ENCODE data around the gene KLHL10. TPM values are rescaled to one million over a fixed set of nuclear protein-coding genes. Genes with fewer than 3 reads are reported as not detected.
"Not testable (repeated sequence)": the region's sequence is repeated elsewhere in the genome, so short reads cannot be mapped to it uniquely, and the experiment has no call there.

KLHL10 gene
- total RNA-seq, 1 donor from 2014 or later, result not detected

DNA sequence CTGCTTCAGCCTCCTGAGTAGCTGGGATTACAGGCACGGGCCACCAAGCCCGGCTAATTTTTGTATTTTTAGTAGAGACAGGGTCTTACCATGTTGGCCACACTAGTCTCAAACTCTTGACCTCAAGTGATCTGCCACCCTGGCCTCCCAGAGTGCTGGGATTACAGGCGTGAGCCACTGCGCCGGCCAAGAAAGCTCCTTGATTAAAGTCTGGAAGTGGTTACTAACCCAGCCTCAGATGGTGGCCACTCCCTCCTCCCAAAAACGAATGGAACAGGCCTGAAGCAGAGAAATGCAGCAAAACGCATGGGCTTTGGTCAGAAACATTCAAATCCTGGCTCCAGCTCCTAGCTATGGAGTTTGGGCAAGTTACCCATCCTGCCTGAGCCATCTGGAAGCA is 13.5 kb upstream of the KLHL10 start:
- TF ChIP-seq, protein P1, sequence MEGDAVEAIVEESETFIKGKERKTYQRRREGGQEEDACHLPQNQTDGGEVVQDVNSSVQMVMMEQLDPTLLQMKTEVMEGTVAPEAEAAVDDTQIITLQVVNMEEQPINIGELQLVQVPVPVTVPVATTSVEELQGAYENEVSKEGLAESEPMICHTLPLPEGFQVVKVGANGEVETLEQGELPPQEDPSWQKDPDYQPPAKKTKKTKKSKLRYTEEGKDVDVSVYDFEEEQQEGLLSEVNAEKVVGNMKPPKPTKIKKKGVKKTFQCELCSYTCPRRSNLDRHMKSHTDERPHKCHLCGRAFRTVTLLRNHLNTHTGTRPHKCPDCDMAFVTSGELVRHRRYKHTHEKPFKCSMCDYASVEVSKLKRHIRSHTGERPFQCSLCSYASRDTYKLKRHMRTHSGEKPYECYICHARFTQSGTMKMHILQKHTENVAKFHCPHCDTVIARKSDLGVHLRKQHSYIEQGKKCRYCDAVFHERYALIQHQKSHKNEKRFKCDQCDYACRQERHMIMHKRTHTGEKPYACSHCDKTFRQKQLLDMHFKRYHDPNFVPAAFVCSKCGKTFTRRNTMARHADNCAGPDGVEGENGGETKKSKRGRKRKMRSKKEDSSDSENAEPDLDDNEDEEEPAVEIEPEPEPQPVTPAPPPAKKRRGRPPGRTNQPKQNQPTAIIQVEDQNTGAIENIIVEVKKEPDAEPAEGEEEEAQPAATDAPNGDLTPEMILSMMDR (IDR thresholded peaks at IDR 0.05), result no peak
- H3K4me3 ChIP-seq, result no peak overlapping the region
- intact Hi-C loops (cut with DNase I), result no loop called here
- peaks cover 30 to 51% of the 10 kb centered on the region in 2 donors for H3K36me3 ChIP-seq
- DNase-seq (ENCODE audit: low spot score in 2 of 2), result no peak
- H3K27ac ChIP-seq, result no peak overlapping the region
- H3K9me3 ChIP-seq, result no peaks in the 10 kb centered on the region
- H3K4me1 ChIP-seq, result no peaks in the 10 kb centered on the region
- no peaks in the 10 kb centered on the region for H3K27me3 ChIP-seq

DNA sequence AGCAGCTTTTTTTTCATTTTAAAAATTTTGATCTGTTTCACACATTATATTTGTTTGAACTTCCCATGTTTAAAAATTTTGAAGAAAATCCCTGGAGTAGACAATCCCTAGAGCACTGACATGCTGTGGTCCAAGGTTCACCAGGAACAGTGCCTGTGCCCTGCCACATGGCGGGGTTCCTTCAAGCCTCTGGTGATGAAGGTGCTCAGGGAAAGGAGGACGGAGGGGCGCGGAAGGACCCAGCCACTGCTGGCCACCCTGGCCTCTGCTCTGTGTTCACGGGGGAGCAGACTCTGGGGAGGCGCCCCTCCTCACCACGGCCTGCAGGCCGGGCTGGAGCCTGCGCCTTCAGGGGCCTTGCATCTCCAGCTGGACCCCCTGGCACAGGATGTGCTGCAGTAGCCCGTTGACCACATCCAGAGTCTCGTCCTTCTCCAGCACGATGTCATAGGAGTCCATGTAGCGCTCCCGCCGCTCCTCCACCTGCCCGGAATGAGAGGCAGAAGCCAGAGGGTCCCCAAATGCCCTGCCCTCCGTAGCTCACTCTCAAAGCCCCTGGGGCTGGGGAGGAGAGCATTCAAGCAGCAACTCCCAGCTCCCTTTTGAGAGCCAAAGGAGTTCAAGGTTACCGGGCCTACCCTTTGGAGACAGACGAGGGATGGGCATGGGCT is 12.3 kb upstream of the KLHL10 start:
- Histone ChIP-seq H3K4me1 (no peaks in the 10 kb centered on the region), H3K27ac (no peak overlapping the region), H3K9me3 (no peaks in the 10 kb centered on the region), H3K4me3 (no peak overlapping the region), H3K36me3 (peaks cover 40 to 63% of the 10 kb centered on the region in 2 donors), H3K27me3 (no peaks in the 10 kb centered on the region)
- DNase-seq (ENCODE audit: low spot score in 2 of 2), result no peak
- intact Hi-C loops (cut with DNase I), result no loop called here
- TF ChIP-seq, protein P1 (IDR thresholded peaks at IDR 0.05), result no peak

DNA sequence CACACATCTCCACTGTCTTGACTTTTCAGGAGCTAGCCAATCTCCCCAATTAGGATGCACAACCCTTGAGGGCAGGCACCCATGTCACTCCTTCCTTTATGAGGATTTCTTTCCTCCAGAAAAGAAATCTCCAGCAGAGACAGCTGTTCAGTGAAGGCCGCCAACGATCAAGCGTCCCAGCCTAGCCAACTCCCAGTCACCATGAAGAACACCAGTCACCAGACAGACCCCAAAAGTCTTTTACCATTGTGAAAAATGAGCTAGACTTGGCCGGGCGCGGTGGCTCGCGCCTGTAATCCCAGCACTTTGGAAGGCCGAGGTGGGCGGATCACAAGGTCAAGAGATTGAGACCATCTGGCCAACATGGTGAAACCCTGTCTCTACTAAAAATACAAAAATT is 7.7 kb upstream of the KLHL10 start:
- H3K4me1 ChIP-seq; intact Hi-C loops (cut with DNase I); H3K9me3 ChIP-seq; H3K27me3 ChIP-seq; DNase-seq (ENCODE audit: low spot score in 2 of 2); H3K4me3 ChIP-seq; H3K27ac ChIP-seq: not testable (repeated sequence)
- H3K36me3 ChIP-seq, result peaks cover 57 to 84% of the 10 kb centered on the region in 2 donors

DNA sequence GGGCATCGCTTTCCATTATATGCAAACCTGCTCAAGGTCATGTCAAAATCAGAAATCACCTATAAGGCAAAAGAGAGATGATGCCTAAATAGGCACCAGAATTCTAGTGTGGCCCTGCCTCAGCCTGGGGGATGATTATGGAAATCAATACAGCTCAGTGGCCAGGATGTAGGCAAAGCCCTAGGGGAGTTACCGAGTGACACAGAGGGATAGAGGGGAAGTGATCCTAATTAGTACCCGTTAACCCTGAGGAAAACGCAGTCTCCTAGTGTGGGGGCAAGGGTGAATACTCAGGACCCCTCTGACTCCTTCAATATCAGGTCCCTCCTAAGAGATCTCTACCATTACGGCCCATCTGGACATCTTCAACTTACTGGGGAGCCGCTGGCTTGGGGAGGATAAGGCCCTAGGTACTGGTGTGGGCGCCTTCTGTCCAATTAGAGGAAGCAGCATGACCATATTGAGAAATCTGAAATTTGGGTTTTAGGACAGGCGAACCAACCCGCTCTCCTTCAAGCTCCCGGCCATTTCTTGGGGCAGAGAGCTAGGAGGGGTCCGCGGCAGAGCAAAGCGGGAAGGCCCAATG is 2.3 kb upstream of the KLHL10 start:
- Histone ChIP-seq H3K4me1 (peaks cover 0 to 7% of the 10 kb centered on the region in 2 donors), H3K36me3 (peaks cover 17 to 31% of the 10 kb centered on the region in 2 donors), H3K4me3 (peak overlapping the region; percentile 71 to 87), H3K27me3 (no peaks in the 10 kb centered on the region), H3K9me3 (no peaks in the 10 kb centered on the region), H3K27ac (peak overlapping the region; percentile 76 to 89)
- TF ChIP-seq, protein P1 (IDR thresholded peaks at IDR 0.05), result no peak
- intact Hi-C loops (cut with DNase I), result no loop called here
- no peak for DNase-seq (ENCODE audit: low spot score in 2 of 2)

DNA sequence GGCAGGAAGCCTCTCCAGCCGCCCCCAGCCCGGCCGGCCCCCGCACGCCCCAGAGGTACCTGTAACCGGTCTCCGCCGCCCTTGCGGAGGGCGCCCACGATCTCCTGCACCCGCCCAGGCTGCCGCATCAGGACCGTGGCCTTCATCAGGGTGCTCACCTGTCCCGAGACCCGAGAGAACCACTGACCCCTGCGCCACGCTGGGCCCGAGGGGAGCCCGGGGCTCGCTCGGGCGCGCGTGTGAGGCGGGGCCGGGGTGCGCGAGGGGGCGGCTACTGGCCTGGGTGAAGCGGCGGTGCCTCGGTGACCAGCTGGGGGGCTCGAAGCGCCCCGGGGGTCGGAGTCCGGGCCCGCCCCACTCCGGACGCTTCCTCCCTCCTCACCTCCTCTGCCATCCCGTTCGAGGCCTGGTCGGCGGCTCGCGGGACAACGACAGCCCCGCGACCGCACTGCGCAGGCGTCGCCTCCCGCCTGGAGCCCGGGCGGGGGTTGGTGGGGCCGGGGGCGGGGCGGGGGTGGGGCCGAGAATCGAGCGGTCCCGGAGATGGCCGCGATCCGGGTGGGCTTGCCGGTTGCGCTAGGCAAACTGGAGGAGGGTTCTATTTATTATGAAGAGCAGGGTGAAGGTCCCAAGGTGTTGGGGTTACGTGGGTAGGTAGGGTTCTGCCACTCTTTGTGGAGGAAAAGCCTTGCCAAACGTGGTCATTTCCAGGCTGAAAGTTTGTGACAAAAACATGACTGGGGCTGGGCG is 1.6 kb upstream of the KLHL10 start, which contains the start of gene NT5C3B:
NT5C3B (minus strand) TSS at position 433 of the 750 bp plus-strand sequence; CDS start at position 394, 39 bp downstream.
- Histone ChIP-seq H3K4me1 (peaks cover 0 to 7% of the 10 kb centered on the region in 2 donors), H3K4me3 (peak within 1 kb of the TSS; percentile 71 to 87), H3K27me3 (no peaks in the 10 kb centered on the region), H3K36me3 (peaks cover 11 to 24% of the 10 kb centered on the region in 2 donors), H3K27ac (peak within 1 kb of the TSS; percentile 76 to 89), H3K9me3 (no peaks in the 10 kb centered on the region)
- TF ChIP-seq, protein P1 (IDR thresholded peaks at IDR 0.05), result no peak
- intact Hi-C loops (cut with DNase I), result loop anchor here (1.0 kb wide), 1 partner anchor 29 kb away; the partner anchor contains the start of gene KLHL11
- DNase-seq (ENCODE audit: low spot score in 2 of 2), result peak in 1 of 2 donors; percentile 83

Data from ascending aorta (tissue), 2 donors.